ENCODE measurements around the gene TRANK1.

TRANK1 gene

DNA sequence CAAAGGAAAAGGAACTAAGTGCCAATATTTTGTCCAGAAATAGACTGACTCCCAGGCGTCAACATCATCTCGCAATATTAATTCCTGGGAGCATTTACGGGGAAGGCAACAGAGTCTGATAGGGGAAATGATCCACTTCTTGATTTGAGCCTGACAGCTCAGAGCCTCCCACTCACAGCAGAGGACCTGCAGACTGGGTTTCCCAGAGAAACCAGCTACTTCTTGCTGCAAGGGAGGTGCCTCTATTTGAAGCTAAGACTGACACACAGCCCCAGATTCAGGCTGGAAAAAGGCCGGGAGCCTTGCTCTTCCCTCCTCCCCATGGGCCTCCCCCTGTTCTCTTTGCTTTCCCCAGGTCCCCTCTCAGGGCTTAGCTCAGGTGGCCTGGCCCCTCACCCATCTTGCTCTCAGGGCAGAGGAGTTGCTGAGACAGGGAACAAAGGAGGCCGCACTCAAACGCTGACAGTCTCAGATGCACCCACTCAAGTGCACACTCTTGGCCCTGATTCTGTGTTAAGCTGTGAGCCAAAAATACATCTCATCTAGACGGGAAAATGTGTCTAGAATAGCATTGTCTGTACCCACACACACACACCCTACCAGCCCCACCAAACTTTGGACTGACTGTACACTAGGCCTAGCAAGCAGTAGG lies 130.7 kb downstream of the TRANK1 start:
- Histone ChIP-seq H3K4me1 (ENCODE audit: control insufficient read depth, insufficient read depth, low read length) (no peaks in the 10 kb centered on the region), H3K27ac (ENCODE audit: extremely low read depth, low read depth, low read length) (no peak overlapping the region), H3K4me3 (ENCODE audit: low read depth, low read length) (no peak overlapping the region), H3K9me3 (ENCODE audit: control insufficient read depth, insufficient read depth, low read depth, low read length) (no peaks in the 10 kb centered on the region), H3K36me3 (ENCODE audit: control insufficient read depth in 2 of 2, insufficient read depth in 1 of 2, low read length in 2 of 2) (no peaks in the 10 kb centered on the region)
- ChIA-PET CTCF (interaction anchor here (0.7 to 1.1 kb wide), 3 partner anchors 75 to 215 kb away, joined by 3 read pairs; no protein-coding TSS in a partner anchor), POLR2A (no interaction called here)
- TF ChIP-seq, protein P1, sequence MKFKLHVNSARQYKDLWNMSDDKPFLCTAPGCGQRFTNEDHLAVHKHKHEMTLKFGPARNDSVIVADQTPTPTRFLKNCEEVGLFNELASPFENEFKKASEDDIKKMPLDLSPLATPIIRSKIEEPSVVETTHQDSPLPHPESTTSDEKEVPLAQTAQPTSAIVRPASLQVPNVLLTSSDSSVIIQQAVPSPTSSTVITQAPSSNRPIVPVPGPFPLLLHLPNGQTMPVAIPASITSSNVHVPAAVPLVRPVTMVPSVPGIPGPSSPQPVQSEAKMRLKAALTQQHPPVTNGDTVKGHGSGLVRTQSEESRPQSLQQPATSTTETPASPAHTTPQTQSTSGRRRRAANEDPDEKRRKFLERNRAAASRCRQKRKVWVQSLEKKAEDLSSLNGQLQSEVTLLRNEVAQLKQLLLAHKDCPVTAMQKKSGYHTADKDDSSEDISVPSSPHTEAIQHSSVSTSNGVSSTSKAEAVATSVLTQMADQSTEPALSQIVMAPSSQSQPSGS (tag by site-specific recombination; IDR thresholded peaks at IDR 0.05; ENCODE audit: low read depth): no peak
- TF ChIP-seq ZSCAN30 (tag by site-specific recombination; IDR thresholded peaks at IDR 0.05) (no peak), ZNF266 (tag by site-specific recombination; IDR thresholded peaks at IDR 0.05; ENCODE audit: low read depth) (no peak), ZNF514 (tag by site-specific recombination; IDR thresholded peaks at IDR 0.05) (no peak), ZNF777 (tag by site-specific recombination; IDR thresholded peaks at IDR 0.05; ENCODE audit: borderline replicate concordance) (no peak), ZNF155 (tag by site-specific recombination; IDR thresholded peaks at IDR 0.05) (no peak), KLF8 (tag by site-specific recombination; IDR thresholded peaks at IDR 0.05) (no peak), ZNF311 (tag by site-specific recombination; IDR thresholded peaks at IDR 0.05; ENCODE audit: borderline replicate concordance) (no peak), ZNF133 (tag by site-specific recombination; IDR thresholded peaks at IDR 0.05) (no peak), ZNF239 (tag by site-specific recombination; IDR thresholded peaks at IDR 0.05) (no peak), ZNF701 (tag by site-specific recombination; IDR thresholded peaks at IDR 0.05) (no peak), ZNF248 (tag by site-specific recombination; IDR thresholded peaks at IDR 0.05) (no peak)

DNA sequence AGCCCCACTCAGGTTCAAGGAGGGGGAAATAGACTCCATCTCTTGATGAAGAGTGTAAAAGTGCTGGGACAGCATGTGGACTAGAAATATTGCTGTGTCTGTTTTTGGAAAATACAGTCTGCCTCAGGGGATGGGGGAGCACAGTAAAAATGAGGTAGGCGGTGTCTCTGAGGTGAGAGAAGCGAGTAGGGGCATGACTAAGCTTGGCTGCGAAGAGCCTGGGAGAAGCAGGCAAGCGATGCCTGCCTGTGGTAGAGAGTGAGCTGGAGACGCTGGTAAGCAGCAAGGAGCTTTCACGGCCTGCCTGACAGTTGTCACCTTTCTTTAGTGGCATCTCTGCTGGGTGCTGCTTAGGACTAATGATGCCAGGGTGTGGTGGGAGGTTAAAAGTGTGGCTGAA lies 131.5 kb downstream of the TRANK1 start:
- no peak overlapping the region for H3K4me3 ChIP-seq (ENCODE audit: low read depth, low read length)
- CTCF ChIA-PET: interaction anchor here (1.4 kb wide), 1 partner anchor 55 kb away, joined by 5 read pairs; no protein-coding TSS in a partner anchor
- H3K4me1 ChIP-seq (ENCODE audit: control insufficient read depth, insufficient read depth, low read length): no peaks in the 10 kb centered on the region
- no peak overlapping the region for H3K27ac ChIP-seq (ENCODE audit: extremely low read depth, low read depth, low read length)
- TF ChIP-seq ZNF140 (tag by site-specific recombination; IDR thresholded peaks at IDR 0.05) (no peak), ZNF24 (tag by site-specific recombination; IDR thresholded peaks at IDR 0.05) (no peak), ZNF792 (tag by site-specific recombination; IDR thresholded peaks at IDR 0.05) (no peak), KLF10 (tag by site-specific recombination; IDR thresholded peaks at IDR 0.05) (no peak), ZNF391 (tag by site-specific recombination; IDR thresholded peaks at IDR 0.05; ENCODE audit: borderline replicate concordance, low read depth) (no peak), ZNF555 (tag by site-specific recombination; conservative IDR thresholded peaks at IDR 0.05) (no peak), ZNF529 (tag by site-specific recombination; IDR thresholded peaks at IDR 0.05; ENCODE audit: insufficient replicate concordance) (no peak), ZNF223 (tag by site-specific recombination; IDR thresholded peaks at IDR 0.05) (no peak), OSR2 (tag by site-specific recombination; IDR thresholded peaks at IDR 0.05) (no peak), ZNF138 (tag by site-specific recombination; IDR thresholded peaks at IDR 0.05; ENCODE audit: borderline replicate concordance) (no peak), MZF1 (tag by site-specific recombination; IDR thresholded peaks at IDR 0.05; ENCODE audit: borderline replicate concordance) (no peak), GLI2 (tag by site-specific recombination; IDR thresholded peaks at IDR 0.05; ENCODE audit: borderline replicate concordance, low read depth) (no peak)
- POLR2A ChIA-PET: no interaction called here
- H3K9me3 ChIP-seq (ENCODE audit: control insufficient read depth, insufficient read depth, low read depth, low read length): no peaks in the 10 kb centered on the region
- H3K36me3 ChIP-seq (ENCODE audit: control insufficient read depth in 2 of 2, insufficient read depth in 1 of 2, low read length in 2 of 2): no peaks in the 10 kb centered on the region

All from HEK293 (cell line).